Measurements from ENCODE around the gene GTPBP1. TPM values are rescaled to one million over a fixed set of nuclear protein-coding genes. Genes with fewer than 3 reads are reported as not detected.

The GTPBP1 gene
- total RNA-seq, 2 experiments from 2014 or later, result 116 to 146 TPM

DNA sequence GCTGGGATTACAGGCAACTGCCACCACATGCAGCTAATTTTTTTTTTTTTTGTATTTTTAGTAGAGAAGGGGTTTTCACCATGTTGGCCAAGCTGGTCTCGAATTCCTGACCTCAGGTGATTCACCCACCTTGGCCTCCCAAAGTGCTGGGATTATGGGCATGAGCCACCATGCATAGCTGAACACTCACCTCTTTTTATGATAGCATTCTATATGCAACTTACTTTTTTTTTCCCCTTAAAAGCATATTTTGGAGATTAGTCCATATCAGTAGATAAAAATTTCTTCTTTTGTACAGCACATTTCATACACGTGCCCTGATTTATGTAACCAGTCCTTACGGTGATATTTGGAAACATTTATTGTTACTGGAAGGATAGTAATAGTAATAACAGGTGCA lies 14.6 kb downstream of the GTPBP1 start:
- peaks cover 2% of the 10 kb centered on the region for H3K4me1 Mint-ChIP-seq

DNA sequence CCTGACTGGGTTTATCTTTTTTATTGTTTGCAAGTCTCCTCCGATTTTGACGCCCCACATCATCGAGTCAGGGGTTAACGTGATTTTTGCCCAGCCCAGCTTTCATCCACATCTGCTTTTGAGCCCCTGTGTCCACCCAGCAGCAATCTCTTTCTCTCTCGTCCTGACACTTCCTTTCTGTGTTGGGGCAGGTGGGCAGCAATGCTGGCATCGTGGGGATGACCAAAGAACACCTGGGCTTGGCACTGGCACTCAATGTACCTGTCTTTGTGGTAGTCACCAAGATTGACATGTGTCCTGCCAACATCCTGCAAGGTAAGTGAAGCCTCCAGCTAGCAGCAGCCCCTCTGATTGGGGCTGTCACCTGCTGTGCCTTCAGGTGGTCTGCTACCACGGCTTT lies 15.8 kb downstream of the GTPBP1 start:
- DNase-seq, result no peak
- Mint-ChIP-seq H3K4me3 (no peak overlapping the region), H3K36me3 (peaks cover 63% of the 10 kb centered on the region), H3K4me1 (no peaks in the 10 kb centered on the region), H3K27ac (no peak overlapping the region), H3K27me3 (no peaks in the 10 kb centered on the region), H3K9me3 (ENCODE audit: low read depth) (no peaks in the 10 kb centered on the region)
- CTCF ChIA-PET, result interaction anchor here (0.8 to 4.6 kb wide), 5 partner anchors 10 to 148 kb away, joined by 3 to 28 read pairs (median 3); no protein-coding TSS in a partner anchor
- ATAC-seq, result no peak

More for the DNA sequence above, 14.6 kb downstream of the GTPBP1 start:
- CTCF ChIA-PET, result no interaction called here
- no peaks in the 10 kb centered on the region for H3K9me3 Mint-ChIP-seq (ENCODE audit: low read depth)
- no peaks in the 10 kb centered on the region for H3K27me3 Mint-ChIP-seq
- no peak for DNase-seq
- no peak for ATAC-seq
- H3K4me3 Mint-ChIP-seq, result no peak overlapping the region
- H3K36me3 Mint-ChIP-seq, result peaks cover 60% of the 10 kb centered on the region
- H3K27ac Mint-ChIP-seq, result no peak overlapping the region

DNA sequence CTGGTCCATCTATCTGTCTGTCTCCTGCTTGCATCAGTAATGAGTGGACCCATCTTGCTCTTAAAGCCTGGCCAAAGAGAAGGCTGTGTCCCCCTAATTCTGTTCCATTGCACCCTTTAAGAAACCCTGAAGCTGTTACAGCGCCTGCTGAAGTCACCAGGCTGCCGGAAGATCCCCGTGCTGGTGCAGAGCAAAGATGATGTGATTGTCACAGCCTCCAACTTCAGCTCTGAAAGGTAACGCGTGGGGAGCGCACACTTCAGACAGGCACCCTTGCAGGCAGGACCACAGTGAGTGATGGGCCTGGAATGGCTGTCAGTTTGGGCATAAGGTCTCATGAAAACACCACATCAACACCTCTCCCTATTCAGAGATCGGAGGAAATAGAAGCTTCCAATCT lies 18.4 kb downstream of the GTPBP1 start:
- Mint-ChIP-seq H3K4me3 (no peak overlapping the region), H3K27me3 (no peaks in the 10 kb centered on the region), H3K9me3 (ENCODE audit: low read depth) (no peaks in the 10 kb centered on the region), H3K36me3 (peaks cover 63% of the 10 kb centered on the region), H3K4me1 (no peaks in the 10 kb centered on the region), H3K27ac (no peak overlapping the region)
- DNase-seq, result no peak
- CTCF ChIA-PET, result interaction anchor here (0.7 to 4.6 kb wide), 10 partner anchors 9 to 119 kb away, joined by 3 to 28 read pairs (median 4); partner anchors contain the start of gene GTPBP1
- ATAC-seq, result no peak

DNA sequence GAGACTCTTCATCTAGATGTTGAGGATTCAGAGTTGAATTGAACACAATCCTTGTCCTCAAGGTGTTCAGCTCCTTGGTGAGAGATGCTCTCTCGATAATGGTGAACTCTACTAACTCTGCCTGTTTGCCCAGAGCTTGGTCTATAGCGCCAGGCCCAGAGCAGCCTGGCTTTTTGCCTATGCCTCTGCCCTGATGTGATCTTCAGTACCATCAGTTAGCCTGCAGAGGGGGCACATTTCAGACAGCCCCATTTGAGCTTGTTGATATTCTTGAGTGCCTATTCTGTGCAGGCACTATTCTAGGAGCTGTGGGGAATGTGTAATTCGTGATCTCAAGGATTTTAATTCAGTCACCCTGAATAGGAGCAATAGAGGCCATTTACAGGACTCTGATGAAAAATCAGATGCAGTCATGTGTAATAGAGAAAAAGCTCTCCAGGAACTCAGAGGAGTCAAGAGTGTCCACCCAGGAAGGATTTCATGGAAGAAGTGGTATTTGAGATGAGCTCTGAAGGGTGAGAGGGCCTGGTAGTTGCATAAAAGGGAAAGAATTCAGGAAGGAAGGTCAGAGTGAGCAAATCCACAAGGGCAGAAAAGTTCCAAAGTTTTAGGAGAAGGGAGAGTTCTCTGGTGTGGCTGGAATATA lies 19.3 kb downstream of the GTPBP1 start:
- peaks cover 64% of the 10 kb centered on the region for H3K36me3 Mint-ChIP-seq
- H3K4me3 Mint-ChIP-seq, result no peak overlapping the region
- no peaks in the 10 kb centered on the region for H3K27me3 Mint-ChIP-seq
- H3K27ac Mint-ChIP-seq, result peak overlapping the region; percentile 1
- DNase-seq (no peak), ATAC-seq (peak; percentile 54)
- no peaks in the 10 kb centered on the region for H3K9me3 Mint-ChIP-seq (ENCODE audit: low read depth)
- H3K4me1 Mint-ChIP-seq, result no peaks in the 10 kb centered on the region
- CTCF ChIA-PET, result interaction anchor here (0.8 to 4.6 kb wide), 15 partner anchors 8 to 673 kb away, joined by 3 to 28 read pairs (median 4); partner anchors contain the start of gene GTPBP1

DNA sequence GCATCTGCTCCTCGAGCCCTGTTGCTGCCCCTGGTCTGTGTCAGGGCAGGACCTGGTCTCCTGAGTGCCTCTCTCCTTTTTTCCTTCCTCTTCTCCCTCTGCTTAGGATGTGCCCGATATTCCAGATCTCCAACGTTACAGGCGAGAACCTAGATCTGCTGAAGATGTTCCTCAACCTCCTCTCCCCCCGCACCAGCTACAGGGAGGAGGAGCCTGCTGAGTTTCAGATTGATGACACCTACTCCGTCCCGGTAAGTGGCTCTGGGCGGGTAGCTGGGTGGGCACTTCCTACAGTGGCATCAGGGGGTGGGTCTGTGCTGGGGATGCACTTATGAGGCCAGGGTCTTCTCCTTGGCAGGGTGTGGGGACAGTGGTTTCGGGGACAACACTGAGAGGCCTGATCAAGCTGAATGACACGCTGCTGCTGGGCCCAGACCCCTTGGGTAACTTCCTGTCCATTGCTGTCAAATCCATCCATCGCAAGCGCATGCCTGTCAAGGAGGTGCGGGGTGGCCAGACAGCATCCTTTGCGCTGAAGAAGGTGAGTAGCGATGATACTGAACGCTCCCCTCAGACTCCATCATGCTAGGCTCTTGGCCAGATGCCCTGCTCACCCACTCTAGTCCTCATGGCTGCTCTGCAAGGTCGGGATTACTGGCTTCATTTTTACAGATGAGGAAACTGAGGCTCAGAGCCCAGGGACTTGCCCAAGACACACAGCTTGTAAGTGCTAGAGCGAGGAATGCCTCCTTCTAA lies 20.3 kb downstream of the GTPBP1 start:
- H3K9me3 Mint-ChIP-seq (ENCODE audit: low read depth), result no peaks in the 10 kb centered on the region
- no peak for DNase-seq
- no peak for ATAC-seq
- CTCF ChIA-PET, result interaction anchor here (1.2 to 4.6 kb wide), 5 partner anchors 7 to 139 kb away, joined by 3 to 28 read pairs (median 4); no protein-coding TSS in a partner anchor
- no peaks in the 10 kb centered on the region for H3K27me3 Mint-ChIP-seq
- H3K4me3 Mint-ChIP-seq, result no peak overlapping the region
- no peaks in the 10 kb centered on the region for H3K4me1 Mint-ChIP-seq
- H3K27ac Mint-ChIP-seq, result no peak overlapping the region
- peaks cover 67% of the 10 kb centered on the region for H3K36me3 Mint-ChIP-seq

DNA sequence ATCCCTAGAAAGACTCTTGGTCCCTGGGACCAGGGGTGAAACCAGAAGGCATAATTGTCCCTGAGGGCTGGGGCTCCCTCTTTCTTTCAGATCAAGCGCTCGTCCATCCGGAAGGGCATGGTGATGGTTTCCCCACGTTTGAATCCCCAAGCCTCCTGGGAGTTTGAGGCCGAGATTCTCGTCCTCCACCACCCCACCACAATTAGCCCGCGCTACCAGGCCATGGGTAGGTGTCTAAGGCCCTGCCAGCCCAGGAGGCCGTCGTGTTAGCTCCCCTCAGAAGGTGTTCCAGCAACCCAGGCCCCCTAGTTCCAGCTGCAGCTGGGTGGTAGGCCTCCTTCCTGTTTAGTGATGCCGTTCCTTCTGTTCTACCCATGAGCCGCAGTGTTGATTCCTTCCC lies 21.4 kb downstream of the GTPBP1 start:
- DNase-seq (no peak), ATAC-seq (no peak)
- no peaks in the 10 kb centered on the region for H3K4me1 Mint-ChIP-seq
- CTCF ChIA-PET, result no interaction called here
- H3K36me3 Mint-ChIP-seq, result peaks cover 60% of the 10 kb centered on the region
- H3K4me3 Mint-ChIP-seq, result no peak overlapping the region
- H3K9me3 Mint-ChIP-seq (ENCODE audit: low read depth), result no peaks in the 10 kb centered on the region
- no peak overlapping the region for H3K27ac Mint-ChIP-seq
- H3K27me3 Mint-ChIP-seq, result no peaks in the 10 kb centered on the region

DNA sequence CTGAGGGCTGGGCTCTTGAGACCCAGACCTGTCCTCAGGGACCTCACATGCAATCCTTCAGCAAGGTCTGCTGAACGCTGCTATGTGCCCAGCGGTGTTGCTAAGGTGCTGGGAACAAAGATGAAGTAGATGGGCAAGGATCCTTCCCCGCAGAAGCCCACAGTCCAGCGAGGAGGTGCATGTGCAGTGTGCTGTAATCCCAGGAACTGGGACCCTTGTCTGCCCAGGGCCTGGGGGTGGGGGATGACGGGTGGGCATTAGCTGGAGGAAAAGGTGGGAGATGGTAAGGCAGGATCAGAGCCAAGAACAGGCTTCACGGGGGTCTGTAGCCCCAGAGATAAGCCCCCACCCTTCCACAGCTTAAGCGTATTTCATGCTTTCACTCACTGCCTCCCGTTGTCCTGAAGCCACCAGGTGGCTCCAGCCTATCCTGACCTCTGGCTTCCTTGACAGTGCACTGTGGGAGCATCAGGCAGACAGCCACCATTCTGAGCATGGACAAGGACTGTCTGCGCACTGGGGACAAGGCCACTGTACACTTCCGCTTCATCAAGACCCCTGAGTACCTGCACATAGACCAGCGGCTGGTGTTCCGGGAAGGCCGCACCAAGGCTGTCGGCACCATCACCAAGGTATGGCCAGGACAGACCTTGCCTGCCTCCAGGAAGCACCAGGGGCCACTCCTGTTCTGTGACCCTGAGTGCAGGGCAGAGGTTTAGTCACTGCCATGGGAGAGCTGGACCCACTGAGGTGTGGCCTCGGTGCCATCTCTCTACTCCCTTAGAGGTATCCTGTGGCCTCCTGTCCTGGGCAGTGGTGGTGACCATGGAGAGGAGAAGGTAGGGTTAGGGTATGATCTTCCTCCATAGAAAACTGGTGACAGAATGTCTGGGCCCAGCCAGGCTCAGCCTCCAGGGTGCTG lies 22.0 kb downstream of the GTPBP1 start:
- DNase-seq (no peak), ATAC-seq (no peak)
- no peaks in the 10 kb centered on the region for H3K9me3 Mint-ChIP-seq (ENCODE audit: low read depth)
- no peaks in the 10 kb centered on the region for H3K4me1 Mint-ChIP-seq
- H3K4me3 Mint-ChIP-seq, result no peak overlapping the region
- H3K36me3 Mint-ChIP-seq, result peaks cover 56% of the 10 kb centered on the region
- H3K27me3 Mint-ChIP-seq, result no peaks in the 10 kb centered on the region
- H3K27ac Mint-ChIP-seq, result no peak overlapping the region
- CTCF ChIA-PET, result no interaction called here

DNA sequence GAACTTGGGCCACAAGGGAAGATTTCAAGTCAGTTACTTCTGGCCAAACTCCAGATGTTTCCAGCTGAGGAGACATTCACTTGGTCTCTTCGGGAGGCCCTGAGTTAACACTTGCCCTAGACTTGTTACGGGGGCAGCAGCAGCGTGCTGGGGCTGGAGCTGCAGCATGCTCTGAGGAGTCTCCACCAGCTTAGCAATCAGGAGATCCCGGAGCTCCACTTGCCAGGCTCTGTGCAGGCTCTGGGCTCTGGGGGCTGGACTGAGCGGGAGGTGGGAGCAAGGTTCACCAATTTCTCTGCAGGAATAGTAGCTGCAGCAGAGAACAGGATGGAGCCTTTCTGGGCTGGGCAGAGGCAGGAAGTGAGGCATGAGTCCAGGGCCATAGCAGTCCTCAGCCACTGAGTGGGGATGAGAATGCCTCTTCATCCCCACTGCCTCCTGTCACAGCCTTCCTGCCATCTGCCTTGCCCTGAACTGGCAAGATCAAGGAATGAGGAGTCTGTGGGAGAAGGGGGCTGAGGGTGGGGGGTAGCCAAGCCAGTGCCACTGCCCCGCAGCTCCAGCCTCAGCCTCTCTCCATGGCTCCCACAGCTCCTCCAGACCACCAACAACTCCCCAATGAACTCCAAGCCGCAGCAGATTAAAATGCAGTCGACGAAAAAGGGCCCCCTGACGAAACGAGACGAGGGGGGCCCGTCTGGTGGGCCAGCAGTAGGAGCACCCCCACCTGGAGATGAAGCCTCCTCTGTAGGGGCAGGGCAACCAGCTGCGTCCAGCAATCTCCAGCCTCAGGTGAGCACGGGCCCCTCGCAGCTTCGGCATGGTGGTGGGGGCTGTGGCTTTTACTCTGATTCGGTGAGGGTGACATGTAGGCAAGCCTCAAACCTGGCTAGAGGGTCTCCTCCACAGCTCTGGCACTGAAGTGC lies 23.4 kb downstream of the GTPBP1 start:
- H3K4me1 Mint-ChIP-seq, result peaks cover 2% of the 10 kb centered on the region
- H3K9me3 Mint-ChIP-seq (ENCODE audit: low read depth), result no peaks in the 10 kb centered on the region
- H3K4me3 Mint-ChIP-seq, result no peak overlapping the region
- ATAC-seq (no peak), DNase-seq (no peak)
- CTCF ChIA-PET, result interaction anchor here (0.8 to 1.3 kb wide), 3 partner anchors 11 to 23 kb away, joined by 3 to 4 read pairs (median 3); no protein-coding TSS in a partner anchor
- peaks cover 49% of the 10 kb centered on the region for H3K36me3 Mint-ChIP-seq
- no peaks in the 10 kb centered on the region for H3K27me3 Mint-ChIP-seq
- peak overlapping the region; percentile 18 for H3K27ac Mint-ChIP-seq

DNA sequence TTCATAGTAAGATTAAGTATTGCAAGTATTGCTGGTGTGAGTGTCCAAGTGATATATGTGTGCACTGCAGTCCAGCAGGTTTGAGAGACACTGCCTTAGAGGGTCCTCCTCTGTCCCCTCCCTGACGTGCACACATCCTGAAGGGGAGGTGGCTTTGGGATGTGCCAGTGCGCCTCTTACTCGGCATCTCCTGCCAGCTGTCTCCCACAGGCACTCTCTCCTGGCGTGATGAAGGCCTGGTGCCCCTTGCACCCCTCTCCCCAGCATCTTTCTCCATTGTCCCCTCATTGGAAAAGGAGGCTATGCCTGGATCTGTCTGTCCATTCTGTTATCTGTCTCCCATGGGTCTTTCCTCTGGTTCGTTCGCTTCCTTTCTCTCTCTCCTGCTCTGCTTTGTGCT lies 24.2 kb downstream of the GTPBP1 start:
- Mint-ChIP-seq H3K9me3 (ENCODE audit: low read depth) (no peaks in the 10 kb centered on the region), H3K27ac (no peak overlapping the region), H3K4me3 (no peak overlapping the region), H3K36me3 (peaks cover 48% of the 10 kb centered on the region), H3K4me1 (peaks cover 6% of the 10 kb centered on the region), H3K27me3 (no peaks in the 10 kb centered on the region)
- no peak for ATAC-seq
- CTCF ChIA-PET, result interaction anchor here (0.8 to 1.3 kb wide), 3 partner anchors 12 to 22 kb away, joined by 3 to 4 read pairs (median 3); no protein-coding TSS in a partner anchor
- DNase-seq, result no peak

DNA sequence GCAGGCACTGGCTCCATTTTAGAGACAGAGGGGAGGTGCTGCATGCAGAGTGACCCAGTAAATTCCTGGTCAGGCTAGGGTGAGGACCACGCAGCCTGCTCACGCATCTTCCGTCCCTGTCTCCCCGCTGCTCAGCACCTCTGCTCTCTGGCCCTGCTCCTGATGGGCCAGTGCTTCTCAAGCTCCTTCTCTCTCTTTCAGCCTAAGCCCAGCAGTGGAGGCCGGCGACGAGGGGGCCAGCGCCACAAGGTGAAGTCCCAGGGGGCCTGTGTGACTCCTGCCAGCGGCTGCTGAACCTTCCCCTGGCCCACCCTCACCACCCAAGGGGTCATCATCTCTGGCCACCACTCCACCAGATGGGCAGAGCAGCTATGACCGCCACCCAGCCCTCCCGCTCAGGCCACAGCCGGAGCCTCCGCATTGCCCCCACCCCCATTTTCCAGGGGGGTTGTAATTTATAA lies 24.7 kb downstream of the GTPBP1 start:
- CTCF ChIA-PET, result interaction anchor here (1.3 kb wide), 1 partner anchor 22 kb away, joined by 4 read pairs; no protein-coding TSS in a partner anchor
- peaks cover 47% of the 10 kb centered on the region for H3K36me3 Mint-ChIP-seq
- H3K27ac Mint-ChIP-seq, result no peak overlapping the region
- no peaks in the 10 kb centered on the region for H3K9me3 Mint-ChIP-seq (ENCODE audit: low read depth)
- no peaks in the 10 kb centered on the region for H3K27me3 Mint-ChIP-seq
- peaks cover 10% of the 10 kb centered on the region for H3K4me1 Mint-ChIP-seq
- ATAC-seq (no peak), DNase-seq (no peak)
- H3K4me3 Mint-ChIP-seq, result no peak overlapping the region

DNA sequence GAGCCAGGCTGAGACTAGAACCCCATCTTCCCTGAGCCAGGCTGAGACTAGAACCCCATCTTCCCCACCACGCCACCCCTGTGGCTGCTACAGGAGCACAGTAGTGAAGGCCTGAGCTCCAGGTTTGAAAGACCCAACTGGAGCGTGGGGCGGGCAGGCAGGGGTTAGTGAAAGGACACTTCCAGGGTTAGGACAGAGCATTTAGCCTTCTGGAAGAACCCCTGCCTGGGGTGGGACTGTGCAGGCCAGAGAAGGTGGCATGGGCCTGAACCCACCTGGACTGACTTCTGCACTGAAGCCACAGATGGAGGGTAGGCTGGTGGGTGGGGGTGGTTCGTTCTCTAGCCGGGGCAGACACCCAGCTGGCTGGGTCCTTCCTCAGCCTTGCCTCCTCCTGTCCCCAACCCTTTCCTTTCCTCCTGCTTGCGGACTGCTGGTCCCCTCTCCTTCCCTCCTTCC lies 26.0 kb downstream of the GTPBP1 start:
- peaks cover 15% of the 10 kb centered on the region for H3K4me1 Mint-ChIP-seq
- no peaks in the 10 kb centered on the region for H3K9me3 Mint-ChIP-seq (ENCODE audit: low read depth)
- no peaks in the 10 kb centered on the region for H3K27me3 Mint-ChIP-seq
- H3K27ac Mint-ChIP-seq, result peak overlapping the region; percentile 52
- ATAC-seq (no peak), DNase-seq (no peak)
- CTCF ChIA-PET, result interaction anchor here (1.2 to 4.0 kb wide), 5 partner anchors 8 to 138 kb away, joined by 3 to 28 read pairs (median 23); no protein-coding TSS in a partner anchor
- H3K36me3 Mint-ChIP-seq, result peaks cover 40% of the 10 kb centered on the region
- H3K4me3 Mint-ChIP-seq, result no peak overlapping the region

DNA sequence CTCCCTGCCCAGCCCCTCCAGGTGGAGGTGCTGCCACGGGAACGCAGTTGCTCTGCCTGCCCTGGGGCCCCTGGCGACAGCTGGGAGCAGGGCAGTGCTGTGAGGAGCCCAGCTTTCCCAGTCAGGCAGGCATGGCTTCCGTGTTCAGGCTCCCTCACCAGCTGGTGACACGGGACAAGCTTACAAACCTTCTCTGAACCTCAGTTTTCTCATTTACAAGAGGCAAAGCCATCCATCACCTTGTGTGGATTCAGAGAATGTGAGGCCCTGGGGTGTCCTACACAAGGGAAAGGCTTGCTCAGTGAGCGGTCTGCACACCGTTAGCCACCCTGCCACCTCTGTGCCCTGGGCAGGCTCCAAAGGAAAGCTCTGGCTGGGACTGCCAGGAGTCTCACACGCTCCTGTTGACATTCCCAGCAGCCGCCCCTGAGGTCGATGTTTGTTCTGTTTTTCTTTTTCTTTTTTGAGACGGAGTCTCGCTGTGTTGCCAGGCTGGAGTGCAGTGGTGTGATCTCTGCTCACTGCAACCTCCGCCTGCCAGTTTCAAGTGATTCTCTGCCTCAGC lies 26.6 kb downstream of the GTPBP1 start:
- Mint-ChIP-seq H3K27ac (peak overlapping the region; percentile 52), H3K36me3 (peaks cover 39% of the 10 kb centered on the region), H3K4me1 (peaks cover 19% of the 10 kb centered on the region), H3K27me3 (no peaks in the 10 kb centered on the region), H3K9me3 (ENCODE audit: low read depth) (no peaks in the 10 kb centered on the region), H3K4me3 (no peak overlapping the region)
- CTCF ChIA-PET, result interaction anchor here (1.5 to 4.0 kb wide), 5 partner anchors 9 to 137 kb away, joined by 4 to 28 read pairs (median 23); partner anchors contain the start of gene GTPBP1
- ATAC-seq, result no peak
- no peak for DNase-seq
